ENCODE results near the gene SOX6. TPM values are rescaled to one million over a fixed set of nuclear protein-coding genes. Genes with fewer than 3 reads are reported as not detected.

The SOX6 gene
- total RNA-seq, 1 experiment from 2014 or later, result 0.48 TPM

DNA sequence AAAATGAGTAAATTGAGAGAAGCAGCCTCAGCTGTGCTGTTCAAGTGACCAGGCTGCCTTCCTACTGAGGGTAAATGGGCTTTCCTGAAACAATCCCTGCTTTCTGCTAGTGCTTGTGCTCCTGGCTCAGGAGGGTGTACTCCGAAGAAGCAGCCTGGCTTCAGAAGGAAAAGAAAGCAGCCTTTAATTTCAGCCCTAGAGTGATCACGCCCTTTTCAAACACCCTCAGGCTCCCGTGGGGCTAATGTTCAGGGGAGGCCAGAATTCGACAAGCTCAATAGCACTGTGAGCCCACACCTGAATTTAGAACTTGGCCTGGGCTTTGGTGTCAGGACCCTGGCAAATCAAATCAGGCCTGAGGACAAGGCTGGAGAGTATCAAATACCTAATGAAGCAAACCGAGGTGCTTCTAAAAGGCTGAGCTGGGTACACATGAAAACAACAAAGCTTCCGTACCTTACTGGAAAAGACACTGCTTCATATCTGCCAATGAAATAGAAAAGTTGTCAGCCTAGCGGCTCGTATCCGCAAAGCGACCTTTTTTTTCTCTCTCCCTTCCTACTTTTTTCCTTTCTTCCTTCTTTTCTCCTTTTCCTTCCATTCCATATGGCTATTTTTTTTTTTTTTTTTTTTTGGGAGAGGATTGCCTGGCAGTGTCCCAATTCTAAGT lies 387.8 kb downstream of the SOX6 start:
- peak; percentile 4 for DNase-seq (ENCODE audit: low read depth)

- DNase-seq (ENCODE audit: low read depth), result no peak
Observed at GRCh38 chr11:15967966-15968365, 388.4 kb downstream of the SOX6 start.

GRCh38 chr11:15967166-15967565 lies 389.2 kb downstream of the SOX6 start:
- peak; percentile 44 for DNase-seq (ENCODE audit: low read depth)

- DNase-seq (ENCODE audit: low read depth), result no peak
Observed at GRCh38 chr11:15965562-15966250, 390.6 kb downstream of the SOX6 start.

DNA sequence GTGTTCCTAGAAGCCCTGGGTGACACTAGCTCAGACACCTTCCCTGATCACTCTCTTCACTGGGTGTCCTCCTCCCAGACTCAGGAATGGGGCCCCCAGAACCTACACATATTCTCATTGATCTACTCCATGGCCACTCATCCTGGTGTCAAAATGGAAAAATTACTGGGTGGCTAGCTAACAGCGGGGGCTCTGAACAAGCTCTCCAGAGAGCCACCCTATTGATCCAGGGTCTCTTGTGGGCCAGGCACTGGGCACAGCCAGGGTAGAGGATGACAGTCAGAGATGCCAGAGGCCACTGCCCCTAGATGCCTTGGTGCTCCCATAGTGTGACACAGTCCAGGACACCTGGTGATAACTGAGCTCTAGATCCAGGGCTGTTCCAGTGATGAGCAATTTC lies 393.1 kb downstream of the SOX6 start:
- DNase-seq (ENCODE audit: low read depth), result no peak

- no peak for DNase-seq (ENCODE audit: low read depth)
Observed at GRCh38 chr11:15958910-15959309, 397.4 kb downstream of the SOX6 start.

DNA sequence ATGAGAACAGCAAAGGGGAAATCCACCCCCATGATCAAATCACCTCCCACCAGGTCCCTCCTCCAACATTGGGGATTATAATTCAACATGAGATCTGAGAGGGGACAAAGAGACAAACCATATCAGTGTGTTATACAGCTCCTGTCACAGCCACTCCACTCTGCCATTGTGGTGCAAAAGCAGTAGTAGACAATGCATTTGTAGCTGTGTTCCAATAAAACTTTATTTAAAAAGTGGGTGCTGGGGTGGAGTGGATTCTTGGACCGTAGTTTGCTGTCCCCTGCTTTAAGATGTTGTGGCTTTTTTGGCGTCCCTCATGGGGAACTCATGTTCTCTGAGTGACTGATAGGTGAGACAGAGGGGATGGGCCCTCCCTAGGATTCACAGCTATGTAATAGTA lies 399.1 kb downstream of the SOX6 start:
- DNase-seq (ENCODE audit: low read depth), result no peak

- DNase-seq (ENCODE audit: low read depth), result no peak
Observed at GRCh38 chr11:15956302-15956701, 400.0 kb downstream of the SOX6 start.

DNA sequence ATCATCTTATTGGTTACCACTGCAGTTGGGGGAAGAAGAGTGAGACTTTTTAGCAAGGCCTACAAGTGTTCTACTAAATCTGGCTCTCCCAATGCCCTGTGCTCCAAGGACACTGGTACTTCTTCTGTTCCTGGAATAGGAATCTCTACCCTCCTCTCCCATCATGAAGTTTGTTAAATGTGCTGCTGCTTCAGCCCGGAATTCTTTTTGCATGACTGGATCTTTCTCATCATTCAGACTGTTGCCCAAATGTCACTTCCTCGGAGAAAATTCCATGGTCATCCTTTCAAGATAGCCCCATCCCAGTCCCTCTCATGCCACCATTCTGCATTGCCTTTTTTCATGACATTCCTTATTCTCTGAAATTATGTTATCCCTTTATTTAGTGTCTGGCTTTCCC lies 400.8 kb downstream of the SOX6 start:
- no peak for DNase-seq (ENCODE audit: low read depth)

DNA sequence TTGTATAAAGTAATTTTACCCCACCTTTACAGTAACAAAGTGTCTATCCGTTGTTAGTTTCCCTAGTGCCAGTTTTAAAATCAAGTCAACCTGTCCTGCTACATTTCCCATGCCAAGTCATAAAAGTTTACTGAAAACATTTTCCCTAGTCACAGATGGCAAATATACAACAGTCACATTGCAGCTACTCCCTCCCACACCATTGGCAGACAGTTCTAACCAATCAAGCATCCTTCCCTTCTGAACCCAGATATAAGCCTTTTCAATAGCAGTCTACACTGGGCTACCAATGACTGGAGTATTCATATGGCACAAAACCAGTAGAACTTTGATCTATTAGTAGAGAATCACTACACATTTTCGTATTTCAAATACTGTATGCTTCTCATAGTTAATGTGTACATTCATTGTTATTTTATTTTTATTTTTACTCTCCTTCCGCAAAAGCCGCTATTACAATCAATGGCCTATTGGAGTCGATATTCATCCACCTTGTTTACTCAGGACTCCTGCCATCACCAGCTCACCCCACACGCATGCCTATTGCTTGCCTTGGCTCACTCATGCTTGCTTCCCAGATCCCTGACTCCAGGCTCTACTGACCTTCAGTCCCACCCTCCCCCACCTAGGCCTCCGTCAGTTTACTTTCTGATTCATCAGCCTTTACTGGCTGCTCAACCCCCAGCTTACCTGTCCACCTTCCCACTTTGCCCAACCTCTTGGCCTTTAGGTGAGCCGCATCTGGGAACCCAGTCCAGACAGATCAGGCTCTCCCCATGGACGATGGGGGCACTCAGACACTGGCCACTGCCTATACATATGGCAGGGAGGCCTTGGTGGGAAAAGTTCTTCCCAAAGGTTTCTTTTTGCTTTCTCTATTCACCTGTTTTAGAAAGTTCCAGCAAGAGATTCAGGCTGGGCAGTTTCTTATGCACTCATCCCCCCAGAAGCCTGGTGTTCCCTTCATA lies 408.4 kb downstream of the SOX6 start:
- no peak for DNase-seq (ENCODE audit: low read depth)

GRCh38 chr11:15945726-15946125 lies 410.6 kb downstream of the SOX6 start:
- DNase-seq (ENCODE audit: low read depth), result no peak

- no peak for DNase-seq (ENCODE audit: low read depth)
Observed at GRCh38 chr11:15944460-15944859, 411.9 kb downstream of the SOX6 start.

DNA sequence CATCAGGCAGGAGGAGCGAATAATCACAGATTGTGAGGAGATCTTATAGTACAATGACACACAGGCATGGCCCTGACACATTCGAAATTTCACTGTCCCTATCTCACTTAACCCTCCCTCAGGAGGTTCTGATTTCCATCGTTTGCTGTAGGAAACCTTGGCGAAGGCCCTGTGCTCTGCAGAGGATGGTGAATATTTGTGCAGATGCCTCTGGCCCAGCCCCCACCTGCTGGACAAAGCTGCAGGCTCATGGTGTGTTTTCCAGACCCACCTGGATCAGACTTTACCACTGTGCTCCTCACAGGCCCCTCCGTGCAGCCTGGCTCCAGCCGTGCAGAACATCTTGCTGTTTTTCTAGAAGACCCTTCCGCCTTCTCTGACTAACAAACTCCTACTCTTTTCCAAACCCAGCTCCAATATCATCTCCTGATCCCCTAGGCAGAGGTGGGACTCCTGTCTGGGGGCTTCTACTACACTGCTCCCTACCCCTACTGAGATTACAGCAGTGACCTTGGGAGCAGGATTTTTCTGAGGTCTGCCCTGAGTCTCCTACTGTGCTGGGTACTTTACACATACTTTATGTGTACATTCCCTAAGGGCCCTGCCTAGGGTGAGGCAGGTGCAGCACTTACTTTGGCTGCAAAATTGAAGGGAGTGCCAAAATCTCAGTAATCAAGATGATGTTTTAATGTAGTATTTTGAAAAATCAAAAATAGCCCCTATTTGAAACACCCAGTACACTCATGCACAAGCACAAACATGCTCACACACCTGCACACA lies 412.7 kb downstream of the SOX6 start:
- no peak for DNase-seq (ENCODE audit: low read depth)

DNA sequence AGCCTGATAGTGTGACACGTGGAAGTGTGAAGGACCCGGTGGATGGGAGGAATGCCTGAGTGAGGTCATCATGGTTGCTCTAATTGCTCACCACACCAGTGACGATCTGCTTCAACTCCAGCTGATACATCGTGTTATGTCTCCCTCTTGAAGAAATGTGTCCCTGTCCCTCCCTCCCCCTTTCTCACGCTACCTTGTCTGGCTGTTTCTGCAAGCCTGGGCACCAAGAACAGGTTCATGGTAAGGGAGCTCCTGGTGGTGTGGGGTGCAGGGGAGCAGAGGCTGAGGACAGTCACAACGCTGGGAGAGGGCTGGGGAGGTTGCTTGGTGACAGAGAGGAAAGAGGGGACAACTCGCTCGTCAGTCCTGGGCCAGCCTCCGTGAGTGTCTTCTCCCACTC lies 413.4 kb downstream of the SOX6 start:
- no peak for DNase-seq (ENCODE audit: low read depth)

DNA sequence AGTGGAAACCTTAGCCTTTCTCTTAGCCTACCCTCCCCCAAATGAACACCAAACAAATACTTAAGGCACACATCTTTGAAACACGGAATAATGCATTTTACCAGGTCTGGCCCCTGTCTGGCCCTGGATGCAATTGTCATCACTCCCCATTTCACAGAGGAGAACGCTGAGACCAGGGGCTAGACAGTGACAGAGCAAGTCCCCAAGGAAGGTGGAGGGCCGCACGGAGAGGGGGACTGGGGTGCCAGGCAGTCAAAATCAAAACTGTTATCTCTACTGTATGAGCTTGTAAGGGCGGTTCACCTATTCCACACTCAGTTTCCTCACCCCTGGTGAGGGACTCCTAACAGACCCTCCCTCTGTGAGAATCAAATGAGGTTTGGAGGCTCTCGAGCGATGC lies 414.2 kb downstream of the SOX6 start:
- DNase-seq (ENCODE audit: low read depth), result no peak

- DNase-seq (ENCODE audit: low read depth), result no peak
Observed at GRCh38 chr11:15941206-15941770, 415.1 kb downstream of the SOX6 start.

GRCh38 chr11:15940462-15941205 lies 415.7 kb downstream of the SOX6 start:
- no peak for DNase-seq (ENCODE audit: low read depth)

- no peak for DNase-seq (ENCODE audit: low read depth)
Observed at GRCh38 chr11:15938983-15939382, 417.4 kb downstream of the SOX6 start.

- DNase-seq (ENCODE audit: low read depth), result no peak
Observed at GRCh38 chr11:15938121-15938611, 418.2 kb downstream of the SOX6 start.

DNA sequence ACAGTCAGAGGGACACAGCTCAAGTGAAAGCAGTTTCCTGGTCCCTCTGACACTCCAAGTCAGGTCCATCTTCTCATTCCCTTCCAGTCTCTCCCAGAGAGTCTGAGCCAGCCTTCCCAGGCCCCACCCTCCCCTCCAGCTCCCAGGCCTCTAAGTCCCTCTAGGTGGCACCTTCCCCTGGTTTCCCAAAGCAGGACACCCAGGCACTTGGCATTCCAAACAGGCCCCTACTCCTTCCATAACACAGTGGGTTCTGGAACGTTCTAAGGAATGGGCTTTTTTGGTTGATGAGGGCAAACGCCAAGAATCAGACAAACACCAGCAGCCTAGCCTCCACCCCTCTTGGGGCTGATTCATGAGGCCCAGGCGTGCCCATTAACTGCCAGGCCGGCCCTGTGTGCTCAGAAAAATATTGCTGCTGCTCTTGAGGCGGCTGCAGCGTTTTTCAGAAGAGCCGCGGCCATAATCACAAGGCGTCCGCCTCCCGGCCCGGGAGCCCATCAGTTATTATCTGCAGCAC lies 418.7 kb downstream of the SOX6 start:
- no peak for DNase-seq (ENCODE audit: low read depth)

Measured in RPMI7951 (cell line).